HL-60 (cell line): ENCODE results near the gene S100A8.

ENCODE experiments used
- DNase-seq, 2 experiments: peaks; one replicate each; pipeline ENCODE4 v3.0.0-alpha.2; 2010 to 2020; ENCODE audit warnings: low read depth in 1 of 2, low spot score in 1 of 2
- H3K27ac ChIP-seq: fragments of 250-450 bp; sonication (Bioruptor Pico); replicated peaks from 2 replicates; pipeline ENCODE4 v1.5.1; 2020; ENCODE audit warnings: mild to moderate bottlenecking, moderate library complexity
- H3K27me3 ChIP-seq: fragments of 250-450 bp; sonication (Bioruptor Pico); 2 replicates; pipeline ENCODE4 v1.5.1; 2021; ENCODE audit warnings: mild to moderate bottlenecking, moderate library complexity; ENCODE audit not compliant: insufficient read depth, poor library complexity, severe bottlenecking
- H3K4me3 ChIP-seq: replicated peaks from 2 replicates; pipeline ENCODE4 v1.5.1; 2011; ENCODE audit warnings: mild to moderate bottlenecking, control low read depth, low read length; ENCODE audit not compliant: insufficient read depth
- CTCF ChIP-seq: IDR thresholded peaks from one replicate; pipeline ENCODE4 v1.5.1; 2011; ENCODE audit warnings: low read length, control low read depth, inconsistent platforms; ENCODE audit not compliant: insufficient read depth
- GABPA ChIP-seq: IDR thresholded peaks from 2 replicates; pipeline ENCODE4 v1.6.1; 2012; ENCODE audit warnings: low read depth
- POLR2AphosphoS5 ChIP-seq: IDR thresholded peaks from 2 replicates; pipeline ENCODE4 v1.6.1; 2012; ENCODE audit warnings: low read depth
- SPI1 ChIP-seq: IDR thresholded peaks from 2 replicates; pipeline ENCODE4 v1.6.1; 2012; ENCODE audit warnings: low read depth, mild to moderate bottlenecking, borderline replicate concordance
- TF ChIP-seq, protein P1 (sequence below): IDR thresholded peaks from 2 replicates; pipeline ENCODE4 v1.6.1; 2012; ENCODE audit warnings: low read depth; ENCODE audit not compliant: insufficient replicate concordance

Gene S100A8

DNA sequence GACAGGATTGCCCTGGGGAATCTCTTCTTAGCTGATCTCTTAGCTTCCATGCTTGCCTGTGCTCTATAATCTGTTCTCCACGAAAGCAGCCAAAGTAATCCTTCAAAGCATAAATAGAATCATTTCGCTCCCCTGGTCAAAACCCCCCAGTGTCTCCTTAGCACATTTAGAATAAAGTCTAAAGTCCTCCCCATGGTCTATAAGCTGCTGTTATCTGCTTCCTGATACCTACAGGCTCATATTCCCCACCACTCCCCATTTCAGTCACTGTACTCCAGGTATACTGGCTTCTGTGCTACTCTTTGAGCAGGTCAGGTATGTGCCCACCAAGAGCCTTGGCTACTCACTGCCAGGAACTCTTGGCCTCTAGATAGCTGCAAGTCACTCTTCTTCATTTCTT lies 18.3 kb downstream of the S100A8 start:
- no peak for DNase-seq
- TF ChIP-seq POLR2AphosphoS5: no peak
- no peak for TF ChIP-seq CTCF
- TF ChIP-seq SPI1: no peak
- TF ChIP-seq, protein P1, sequence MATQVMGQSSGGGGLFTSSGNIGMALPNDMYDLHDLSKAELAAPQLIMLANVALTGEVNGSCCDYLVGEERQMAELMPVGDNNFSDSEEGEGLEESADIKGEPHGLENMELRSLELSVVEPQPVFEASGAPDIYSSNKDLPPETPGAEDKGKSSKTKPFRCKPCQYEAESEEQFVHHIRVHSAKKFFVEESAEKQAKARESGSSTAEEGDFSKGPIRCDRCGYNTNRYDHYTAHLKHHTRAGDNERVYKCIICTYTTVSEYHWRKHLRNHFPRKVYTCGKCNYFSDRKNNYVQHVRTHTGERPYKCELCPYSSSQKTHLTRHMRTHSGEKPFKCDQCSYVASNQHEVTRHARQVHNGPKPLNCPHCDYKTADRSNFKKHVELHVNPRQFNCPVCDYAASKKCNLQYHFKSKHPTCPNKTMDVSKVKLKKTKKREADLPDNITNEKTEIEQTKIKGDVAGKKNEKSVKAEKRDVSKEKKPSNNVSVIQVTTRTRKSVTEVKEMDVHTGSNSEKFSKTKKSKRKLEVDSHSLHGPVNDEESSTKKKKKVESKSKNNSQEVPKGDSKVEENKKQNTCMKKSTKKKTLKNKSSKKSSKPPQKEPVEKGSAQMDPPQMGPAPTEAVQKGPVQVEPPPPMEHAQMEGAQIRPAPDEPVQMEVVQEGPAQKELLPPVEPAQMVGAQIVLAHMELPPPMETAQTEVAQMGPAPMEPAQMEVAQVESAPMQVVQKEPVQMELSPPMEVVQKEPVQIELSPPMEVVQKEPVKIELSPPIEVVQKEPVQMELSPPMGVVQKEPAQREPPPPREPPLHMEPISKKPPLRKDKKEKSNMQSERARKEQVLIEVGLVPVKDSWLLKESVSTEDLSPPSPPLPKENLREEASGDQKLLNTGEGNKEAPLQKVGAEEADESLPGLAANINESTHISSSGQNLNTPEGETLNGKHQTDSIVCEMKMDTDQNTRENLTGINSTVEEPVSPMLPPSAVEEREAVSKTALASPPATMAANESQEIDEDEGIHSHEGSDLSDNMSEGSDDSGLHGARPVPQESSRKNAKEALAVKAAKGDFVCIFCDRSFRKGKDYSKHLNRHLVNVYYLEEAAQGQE: no peak
- no peak for TF ChIP-seq GABPA
- peaks cover 4% of the 10 kb centered on the region for H3K27me3 ChIP-seq
- no peak overlapping the region for H3K27ac ChIP-seq
- H3K4me3 ChIP-seq: no peak overlapping the region

- Histone ChIP-seq H3K4me3 (no peak overlapping the region), H3K27me3 (peaks cover 4% of the 10 kb centered on the region), H3K27ac (no peak overlapping the region)
- TF ChIP-seq POLR2AphosphoS5: no peak
- no peak for TF ChIP-seq CTCF
- no peak for TF ChIP-seq GABPA
- no peak for DNase-seq
These were observed 19.6 kb downstream of the S100A8 start for GRCh38 chr1:153371231-153371630.

- H3K4me3 ChIP-seq: no peak overlapping the region
- TF ChIP-seq CTCF: no peak
- no peak for TF ChIP-seq GABPA
- no peak for TF ChIP-seq POLR2AphosphoS5
- TF ChIP-seq, protein P1: no peak
- no peak for TF ChIP-seq SPI1
- no peak for DNase-seq
- H3K27ac ChIP-seq: no peak overlapping the region
- H3K27me3 ChIP-seq: peaks cover 4% of the 10 kb centered on the region
These were observed 20.7 kb downstream of the S100A8 start for GRCh38 chr1:153370146-153370545.

- no peak for TF ChIP-seq SPI1
- TF ChIP-seq CTCF: no peak
- TF ChIP-seq GABPA: no peak
- no peak for TF ChIP-seq POLR2AphosphoS5
- TF ChIP-seq, protein P1: no peak
- DNase-seq: peak in 1 of 2 experiments; percentile 55
These were observed 22.4 kb downstream of the S100A8 start for GRCh38 chr1:153368495-153368894.

More at GRCh38 chr1:153368495-153368894, 22.4 kb downstream of the S100A8 start:
- no peak overlapping the region for H3K27ac ChIP-seq
- H3K27me3 ChIP-seq: peaks cover 4% of the 10 kb centered on the region
- no peak overlapping the region for H3K4me3 ChIP-seq
